ENCODE data around the gene KLHDC4. TPM values are rescaled to one million over a fixed set of nuclear protein-coding genes. Genes with fewer than 3 reads are reported as not detected.

Gene KLHDC4
- total RNA-seq, 1 experiment from 2014 or later: 26.4 TPM

- no peak for DNase-seq (ENCODE audit: low read depth, low spot score)
- in situ Hi-C loops (cut with HindIII; ENCODE audit: low pct_unique_long_range_greater_than_20kb, low sequenced_read_pairs): no loop called here
Measured at GRCh38 chr16:87697256-87697655, 68.5 kb downstream of the KLHDC4 start.

- in situ Hi-C loops (cut with HindIII; ENCODE audit: low pct_unique_long_range_greater_than_20kb, low sequenced_read_pairs): no loop called here
- no peak for DNase-seq (ENCODE audit: low read depth, low spot score)
Measured at GRCh38 chr16:87696726-87697125, 69.1 kb downstream of the KLHDC4 start.

- DNase-seq (ENCODE audit: low read depth, low spot score): no peak
- in situ Hi-C loops (cut with HindIII; ENCODE audit: low pct_unique_long_range_greater_than_20kb, low sequenced_read_pairs): no loop called here
Measured at GRCh38 chr16:87695534-87695933, 70.3 kb downstream of the KLHDC4 start.

- in situ Hi-C loops (cut with HindIII; ENCODE audit: low pct_unique_long_range_greater_than_20kb, low sequenced_read_pairs): no loop called here
- no peak for DNase-seq (ENCODE audit: low read depth, low spot score)
Measured at GRCh38 chr16:87694441-87695125, 71.2 kb downstream of the KLHDC4 start.

- in situ Hi-C loops (cut with HindIII; ENCODE audit: low pct_unique_long_range_greater_than_20kb, low sequenced_read_pairs): no loop called here
- no peak for DNase-seq (ENCODE audit: low read depth, low spot score)
Measured at GRCh38 chr16:87693827-87694226, 72.0 kb downstream of the KLHDC4 start.

- peak; percentile 5 for DNase-seq (ENCODE audit: low read depth, low spot score)
- in situ Hi-C loops (cut with HindIII; ENCODE audit: low pct_unique_long_range_greater_than_20kb, low sequenced_read_pairs): no loop called here
Measured at GRCh38 chr16:87692756-87693155, 73.0 kb downstream of the KLHDC4 start.

- in situ Hi-C loops (cut with HindIII; ENCODE audit: low pct_unique_long_range_greater_than_20kb, low sequenced_read_pairs): no loop called here
- DNase-seq (ENCODE audit: low read depth, low spot score): no peak
Measured at GRCh38 chr16:87692176-87692575, 73.6 kb downstream of the KLHDC4 start.

GRCh38 chr16:87691686-87692079 is 74.1 kb downstream of the KLHDC4 start:
- in situ Hi-C loops (cut with HindIII; ENCODE audit: low pct_unique_long_range_greater_than_20kb, low sequenced_read_pairs): no loop called here
- no peak for DNase-seq (ENCODE audit: low read depth, low spot score)

GRCh38 chr16:87690911-87691685 is 74.7 kb downstream of the KLHDC4 start:
- DNase-seq (ENCODE audit: low read depth, low spot score): no peak
- in situ Hi-C loops (cut with HindIII; ENCODE audit: low pct_unique_long_range_greater_than_20kb, low sequenced_read_pairs): no loop called here

- DNase-seq (ENCODE audit: low read depth, low spot score): no peak
- in situ Hi-C loops (cut with HindIII; ENCODE audit: low pct_unique_long_range_greater_than_20kb, low sequenced_read_pairs): no loop called here
Measured at GRCh38 chr16:87689956-87690465, 75.8 kb downstream of the KLHDC4 start.

- in situ Hi-C loops (cut with HindIII; ENCODE audit: low pct_unique_long_range_greater_than_20kb, low sequenced_read_pairs): no loop called here
Measured at GRCh38 chr16:87688876-87689815, 76.6 kb downstream of the KLHDC4 start.

GRCh38 chr16:87687998-87688529 is 77.7 kb downstream of the KLHDC4 start:
- no peak for DNase-seq (ENCODE audit: low read depth, low spot score)
- in situ Hi-C loops (cut with HindIII; ENCODE audit: low pct_unique_long_range_greater_than_20kb, low sequenced_read_pairs): no loop called here

More at GRCh38 chr16:87688876-87689815, 76.6 kb downstream of the KLHDC4 start:
- DNase-seq (ENCODE audit: low read depth, low spot score): no peak

- in situ Hi-C loops (cut with HindIII; ENCODE audit: low pct_unique_long_range_greater_than_20kb, low sequenced_read_pairs): no loop called here
- DNase-seq (ENCODE audit: low read depth, low spot score): no peak
Measured at GRCh38 chr16:87687126-87687910, 78.5 kb downstream of the KLHDC4 start.

GRCh38 chr16:87686697-87687096 is 79.1 kb downstream of the KLHDC4 start:
- DNase-seq (ENCODE audit: low read depth, low spot score): no peak
- in situ Hi-C loops (cut with HindIII; ENCODE audit: low pct_unique_long_range_greater_than_20kb, low sequenced_read_pairs): no loop called here

GRCh38 chr16:87685766-87686165 is 80.0 kb downstream of the KLHDC4 start:
- in situ Hi-C loops (cut with HindIII; ENCODE audit: low pct_unique_long_range_greater_than_20kb, low sequenced_read_pairs): no loop called here
- DNase-seq (ENCODE audit: low read depth, low spot score): no peak

GRCh38 chr16:87685405-87685755 is 80.4 kb downstream of the KLHDC4 start:
- no peak for DNase-seq (ENCODE audit: low read depth, low spot score)
- in situ Hi-C loops (cut with HindIII; ENCODE audit: low pct_unique_long_range_greater_than_20kb, low sequenced_read_pairs): no loop called here

Data from SK-MEL-5 (cell line).